T47D (cell line): ENCODE measurements around the gene RPE65.

Experiments used
- DNase-seq, 2 experiments: peaks; one replicate each; pipeline versions ENCODE4 v3.0.0 to v3.0.0-alpha.2; 2011 to 2012; ENCODE audit warnings: low read depth in 1 of 2, low spot score in 1 of 2
- JUND ChIP-seq: IDR thresholded peaks from 2 replicates; pipeline ENCODE4 v1.6.1; 2012; ENCODE audit warnings: low read depth
- in situ Hi-C: cut with HindIII; loops from 2 replicates; pipeline ENCODE4 v1.10.0; 2016; ENCODE audit warnings: low sequenced_read_pairs, low pct_unique_long_range_greater_than_20kb

RPE65 gene

DNA sequence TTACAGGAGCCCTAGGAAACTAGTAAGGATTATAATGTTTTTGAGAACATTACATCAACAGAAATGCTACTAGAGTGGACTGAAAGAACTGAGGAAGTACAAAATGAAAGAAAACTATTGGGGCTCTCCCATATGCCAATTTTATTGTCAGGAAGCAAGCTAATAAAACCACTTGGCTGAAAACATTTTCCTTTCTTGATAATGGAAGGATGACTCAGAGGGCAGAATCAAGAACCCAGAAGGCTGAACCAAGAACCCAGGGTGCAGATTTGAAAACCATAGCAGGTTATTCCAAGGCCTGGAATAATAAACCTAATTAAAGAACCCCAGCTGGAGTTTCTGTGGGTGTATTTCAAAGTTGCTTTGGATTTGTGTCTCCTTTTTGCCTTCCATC is 70.7 kb downstream of the RPE65 start:
- in situ Hi-C loops: no loop called here
- no peak for TF ChIP-seq JUND
- DNase-seq: no peak
